Measurements from ENCODE around the gene IL25. TPM values are rescaled to one million over a fixed set of nuclear protein-coding genes. Genes with fewer than 3 reads are reported as not detected.
"Not testable (repeated sequence)": the region's sequence is repeated elsewhere in the genome, so short reads cannot be mapped to it uniquely, and the experiment has no call there.

Gene IL25
- total RNA-seq, 1 donor from 2014 or later, result not detected

- no peak overlapping the region for H3K4me3 ChIP-seq (ENCODE audit: low read depth, low read length)
- no peaks in the 10 kb centered on the region for H3K36me3 ChIP-seq (ENCODE audit: control insufficient read depth, insufficient read depth, low read length)
- H3K27me3 ChIP-seq (ENCODE audit: control insufficient read depth, insufficient read depth, low read length), result peaks cover 13% of the 10 kb centered on the region
- no peak for TF ChIP-seq CTCF (IDR thresholded peaks at IDR 0.05; ENCODE audit: insufficient read depth, low read length, poor library complexity, severe bottlenecking)
- no peak for DNase-seq (ENCODE audit: low read depth)
Observed at GRCh38 chr14:23386999-23387398, 14.4 kb downstream of the IL25 start.

GRCh38 chr14:23387916-23388882, 15.6 kb downstream of the IL25 start:
- no peak for DNase-seq (ENCODE audit: low read depth)
- Histone ChIP-seq H3K27me3 (ENCODE audit: control insufficient read depth, insufficient read depth, low read length) (peaks cover 10% of the 10 kb centered on the region), H3K4me3 (ENCODE audit: low read depth, low read length) (no peak overlapping the region), H3K36me3 (ENCODE audit: control insufficient read depth, insufficient read depth, low read length) (no peaks in the 10 kb centered on the region)
- no peak for TF ChIP-seq CTCF (IDR thresholded peaks at IDR 0.05; ENCODE audit: insufficient read depth, low read length, poor library complexity, severe bottlenecking)

- no peak for TF ChIP-seq CTCF (IDR thresholded peaks at IDR 0.05; ENCODE audit: insufficient read depth, low read length, poor library complexity, severe bottlenecking)
- H3K27me3 ChIP-seq (ENCODE audit: control insufficient read depth, insufficient read depth, low read length), result peaks cover 10% of the 10 kb centered on the region
- H3K4me3 ChIP-seq (ENCODE audit: low read depth, low read length), result no peak overlapping the region
- DNase-seq (ENCODE audit: low read depth), result no peak
- H3K36me3 ChIP-seq (ENCODE audit: control insufficient read depth, insufficient read depth, low read length), result no peaks in the 10 kb centered on the region
Observed at GRCh38 chr14:23388996-23389395, 16.4 kb downstream of the IL25 start.

GRCh38 chr14:23389396-23389795, 16.8 kb downstream of the IL25 start:
- Histone ChIP-seq H3K36me3 (ENCODE audit: control insufficient read depth, insufficient read depth, low read length) (no peaks in the 10 kb centered on the region), H3K4me3 (ENCODE audit: low read depth, low read length) (no peak overlapping the region), H3K27me3 (ENCODE audit: control insufficient read depth, insufficient read depth, low read length) (peaks cover 8% of the 10 kb centered on the region)
- no peak for DNase-seq (ENCODE audit: low read depth)
- TF ChIP-seq CTCF (IDR thresholded peaks at IDR 0.05; ENCODE audit: insufficient read depth, low read length, poor library complexity, severe bottlenecking), result no peak

- H3K4me3 ChIP-seq (ENCODE audit: low read depth, low read length); H3K36me3 ChIP-seq (ENCODE audit: control insufficient read depth, insufficient read depth, low read length); DNase-seq (ENCODE audit: low read depth); H3K27me3 ChIP-seq (ENCODE audit: control insufficient read depth, insufficient read depth, low read length): not testable (repeated sequence)
Observed at GRCh38 chr14:23389871-23390270, 17.3 kb downstream of the IL25 start.

GRCh38 chr14:23392613-23393012, 20.0 kb downstream of the IL25 start:
- no peak overlapping the region for H3K4me3 ChIP-seq (ENCODE audit: low read depth, low read length)
- no peaks in the 10 kb centered on the region for H3K36me3 ChIP-seq (ENCODE audit: control insufficient read depth, insufficient read depth, low read length)
- H3K27me3 ChIP-seq (ENCODE audit: control insufficient read depth, insufficient read depth, low read length), result peaks cover 6% of the 10 kb centered on the region
- TF ChIP-seq CTCF (IDR thresholded peaks at IDR 0.05; ENCODE audit: insufficient read depth, low read length, poor library complexity, severe bottlenecking), result no peak
- no peak for DNase-seq (ENCODE audit: low read depth)

All from kidney epithelial cell (primary cell).